ENCODE results near the gene RHOT2.

The RHOT2 gene

GRCh38 chr16:648781-649589, 18.9 kb upstream of the RHOT2 start, which contains the start of gene WDR90:
Gene WDR90, plus strand, starts transcription at chr16:649365. Its CDS starts 52 bp downstream, at chr16:649417.
- ATAC-seq (peak; percentile 85), DNase-seq (peak; percentile 96)
- H3K27ac Mint-ChIP-seq: peak within 1 kb of the TSS; percentile 83
- H3K27me3 Mint-ChIP-seq: no peaks in the 10 kb centered on the region
- peaks cover 17% of the 10 kb centered on the region for H3K4me1 Mint-ChIP-seq
- peaks cover 10% of the 10 kb centered on the region for H3K36me3 Mint-ChIP-seq (ENCODE audit: low read depth)
- no peaks in the 10 kb centered on the region for H3K9me3 Mint-ChIP-seq
- peak within 1 kb of the TSS; percentile 83 for H3K4me3 Mint-ChIP-seq

- Mint-ChIP-seq H3K4me1 (peaks cover 10% of the 10 kb centered on the region), H3K27ac (peak overlapping the region; percentile 65), H3K9me3 (no peaks in the 10 kb centered on the region), H3K36me3 (ENCODE audit: low read depth) (peaks cover 5% of the 10 kb centered on the region), H3K27me3 (no peaks in the 10 kb centered on the region), H3K4me3 (peak overlapping the region; percentile 79)
- no peak for ATAC-seq
- DNase-seq: peak; percentile 35
Measured at GRCh38 chr16:649631-650030, 18.3 kb upstream of the RHOT2 start.

GRCh38 chr16:651844-652243, 16.1 kb upstream of the RHOT2 start:
- H3K27me3 Mint-ChIP-seq: no peaks in the 10 kb centered on the region

GRCh38 chr16:652454-653305, 15.3 kb upstream of the RHOT2 start:
- ATAC-seq: no peak
- Mint-ChIP-seq H3K27me3 (no peaks in the 10 kb centered on the region), H3K36me3 (ENCODE audit: low read depth) (peaks cover 4% of the 10 kb centered on the region), H3K4me3 (no peak overlapping the region), H3K4me1 (peaks cover 10% of the 10 kb centered on the region), H3K9me3 (no peaks in the 10 kb centered on the region), H3K27ac (no peak overlapping the region)
- no peak for DNase-seq

More at GRCh38 chr16:651844-652243, 16.1 kb upstream of the RHOT2 start:
- DNase-seq: no peak
- Mint-ChIP-seq H3K27ac (no peak overlapping the region), H3K36me3 (ENCODE audit: low read depth) (peaks cover 4% of the 10 kb centered on the region), H3K9me3 (no peaks in the 10 kb centered on the region), H3K4me3 (no peak overlapping the region), H3K4me1 (peaks cover 10% of the 10 kb centered on the region)
- ATAC-seq: no peak

- H3K27ac Mint-ChIP-seq: no peak overlapping the region
- DNase-seq: no peak
- H3K4me3 Mint-ChIP-seq: no peak overlapping the region
- H3K36me3 Mint-ChIP-seq (ENCODE audit: low read depth): peaks cover 2% of the 10 kb centered on the region
- H3K27me3 Mint-ChIP-seq: no peaks in the 10 kb centered on the region
- H3K4me1 Mint-ChIP-seq: peaks cover 4% of the 10 kb centered on the region
- H3K9me3 Mint-ChIP-seq: no peaks in the 10 kb centered on the region
- ATAC-seq: no peak
Measured at GRCh38 chr16:654034-654433, 13.9 kb upstream of the RHOT2 start.

GRCh38 chr16:657487-657886, 10.4 kb upstream of the RHOT2 start:
- H3K9me3 Mint-ChIP-seq: no peaks in the 10 kb centered on the region
- H3K27me3 Mint-ChIP-seq: no peaks in the 10 kb centered on the region
- H3K4me3 Mint-ChIP-seq: no peak overlapping the region
- H3K36me3 Mint-ChIP-seq (ENCODE audit: low read depth): peaks cover 3% of the 10 kb centered on the region
- H3K4me1 Mint-ChIP-seq: peaks cover 5% of the 10 kb centered on the region
- DNase-seq: no peak
- ATAC-seq: no peak
- H3K27ac Mint-ChIP-seq: no peak overlapping the region

- H3K27me3 Mint-ChIP-seq: no peaks in the 10 kb centered on the region
- DNase-seq: no peak
- H3K4me3 Mint-ChIP-seq: no peak overlapping the region
- ATAC-seq: no peak
- no peaks in the 10 kb centered on the region for H3K9me3 Mint-ChIP-seq
- no peak overlapping the region for H3K27ac Mint-ChIP-seq
- peaks cover 5% of the 10 kb centered on the region for H3K4me1 Mint-ChIP-seq
- peaks cover 2% of the 10 kb centered on the region for H3K36me3 Mint-ChIP-seq (ENCODE audit: low read depth)
Measured at GRCh38 chr16:658679-659571, 9.0 kb upstream of the RHOT2 start.

- H3K27ac Mint-ChIP-seq: no peak overlapping the region
- no peaks in the 10 kb centered on the region for H3K9me3 Mint-ChIP-seq
- no peak overlapping the region for H3K4me3 Mint-ChIP-seq
- no peak for DNase-seq
- peaks cover 5% of the 10 kb centered on the region for H3K4me1 Mint-ChIP-seq
- ATAC-seq: no peak
- H3K27me3 Mint-ChIP-seq: no peaks in the 10 kb centered on the region
- peaks cover 2% of the 10 kb centered on the region for H3K36me3 Mint-ChIP-seq (ENCODE audit: low read depth)
Measured at GRCh38 chr16:659618-660017, 8.3 kb upstream of the RHOT2 start.

GRCh38 chr16:660132-660458, 7.8 kb upstream of the RHOT2 start:
- no peak overlapping the region for H3K4me3 Mint-ChIP-seq
- no peak for DNase-seq
- no peaks in the 10 kb centered on the region for H3K27me3 Mint-ChIP-seq
- H3K36me3 Mint-ChIP-seq (ENCODE audit: low read depth): peaks cover 2% of the 10 kb centered on the region
- no peaks in the 10 kb centered on the region for H3K9me3 Mint-ChIP-seq
- no peak overlapping the region for H3K27ac Mint-ChIP-seq
- peaks cover 5% of the 10 kb centered on the region for H3K4me1 Mint-ChIP-seq
- ATAC-seq: no peak

GRCh38 chr16:660459-661183, 7.3 kb upstream of the RHOT2 start:
- Mint-ChIP-seq H3K9me3 (no peaks in the 10 kb centered on the region), H3K4me1 (peaks cover 5% of the 10 kb centered on the region), H3K27me3 (no peaks in the 10 kb centered on the region), H3K36me3 (ENCODE audit: low read depth) (peaks cover 2% of the 10 kb centered on the region), H3K27ac (no peak overlapping the region), H3K4me3 (no peak overlapping the region)
- peak; percentile 68 for DNase-seq
- ATAC-seq: peak; percentile 47

GRCh38 chr16:661184-661821, 6.6 kb upstream of the RHOT2 start:
- H3K27me3 Mint-ChIP-seq: no peaks in the 10 kb centered on the region
- DNase-seq (no peak), ATAC-seq (no peak)
- no peak overlapping the region for H3K27ac Mint-ChIP-seq
- peaks cover 2% of the 10 kb centered on the region for H3K36me3 Mint-ChIP-seq (ENCODE audit: low read depth)
- H3K4me1 Mint-ChIP-seq: peaks cover 5% of the 10 kb centered on the region
- H3K4me3 Mint-ChIP-seq: no peak overlapping the region
- H3K9me3 Mint-ChIP-seq: no peaks in the 10 kb centered on the region

GRCh38 chr16:662095-662494, 5.8 kb upstream of the RHOT2 start:
- DNase-seq: no peak
- no peaks in the 10 kb centered on the region for H3K9me3 Mint-ChIP-seq
- no peak overlapping the region for H3K27ac Mint-ChIP-seq

GRCh38 chr16:662597-662996, 5.3 kb upstream of the RHOT2 start:
- H3K36me3 Mint-ChIP-seq (ENCODE audit: low read depth): peaks cover 2% of the 10 kb centered on the region
- H3K9me3 Mint-ChIP-seq: no peaks in the 10 kb centered on the region
- H3K4me3 Mint-ChIP-seq: no peak overlapping the region
- no peak overlapping the region for H3K27ac Mint-ChIP-seq
- DNase-seq (no peak), ATAC-seq (no peak)
- no peaks in the 10 kb centered on the region for H3K27me3 Mint-ChIP-seq
- H3K4me1 Mint-ChIP-seq: peaks cover 6% of the 10 kb centered on the region

More at GRCh38 chr16:662095-662494, 5.8 kb upstream of the RHOT2 start:
- peaks cover 5% of the 10 kb centered on the region for H3K4me1 Mint-ChIP-seq
- H3K27me3 Mint-ChIP-seq: no peaks in the 10 kb centered on the region
- H3K4me3 Mint-ChIP-seq: no peak overlapping the region
- no peak for ATAC-seq
- peaks cover 2% of the 10 kb centered on the region for H3K36me3 Mint-ChIP-seq (ENCODE audit: low read depth)

Data from activated naive CD8-positive, alpha-beta T cell treated with anti-CD3 and anti-CD28 coated beads, Interleukin-2, amount 50 U/mL, for 24 hours (primary cell).